ENCODE data around the gene NEB.

GRCh38 chr2:151459358-151459757, 274.9 kb downstream of the NEB start:
- TF ChIP-seq EZH2phosphoT487 (IDR thresholded peaks at IDR 0.05; ENCODE audit: borderline replicate concordance) (no peak), CTCF (conservative IDR thresholded peaks at IDR 0.05; ENCODE audit: low read length) (no peak)

Measured in Loucy (cell line).